H1 (cell line): ENCODE data around the gene ADIPOR2. TPM values are rescaled to one million over a fixed set of nuclear protein-coding genes. Genes with fewer than 3 reads are reported as not detected.

Experiments used
- CTCF ChIA-PET: fragments of 300-600 bp; sonication (Branson Sonifier 250); formaldehyde crosslinking; loops from one replicate; lab custom pipeline; 2021; ENCODE audit not compliant: partially characterized antibody; lab: Charles Lee
- POLR2A ChIA-PET: fragments of 300-600 bp; sonication (Branson Sonifier 250); formaldehyde crosslinking; loops from one replicate; lab custom pipeline; 2021; ENCODE audit warnings: inconsistent platforms; ENCODE audit not compliant: partially characterized antibody; lab: Charles Lee
- DNase-seq, 2 experiments: peaks; one replicate each; pipeline versions ENCODE4 v3.0.0 to v3.0.0-alpha.2; 2010 to 2022; ENCODE audit warnings: low spot score in 2 of 2, low read depth in 1 of 2, mixed read lengths in 1 of 2
- FAIRE-seq: peaks from 2 replicates; lab custom pipeline; 2011; peaks lifted over from hg19 to GRCh38; lab: Jason Lieb, UNC
- H2AFZ ChIP-seq: 2 replicates; pipeline ENCODE4 v1.8.1; 2012; ENCODE audit warnings: low read length, inconsistent platforms
- H2AK5ac ChIP-seq: 2 replicates; pipeline ENCODE4 v1.6.1; 2013; ENCODE audit warnings: low read depth, low read length
- H2BK120ac ChIP-seq: replicated peaks from 2 replicates; pipeline ENCODE3; 2013; ENCODE audit warnings: low read depth, low read length, inconsistent platforms
- H2BK12ac ChIP-seq: 2 replicates; pipeline ENCODE4 v1.6.1; 2013; ENCODE audit warnings: low read depth, low read length
- H2BK15ac ChIP-seq: 2 replicates; pipeline ENCODE4 v1.6.1; 2013; ENCODE audit warnings: low read length
- H2BK20ac ChIP-seq: 2 replicates; pipeline ENCODE4 v1.6.1; 2013; ENCODE audit warnings: low read length
- H2BK5ac ChIP-seq: 2 replicates; pipeline ENCODE4 v1.6.1; 2013; ENCODE audit warnings: low read depth, low read length
- H3K14ac ChIP-seq: 2 replicates; pipeline ENCODE4 v1.6.1; 2013; ENCODE audit warnings: inconsistent platforms; ENCODE audit not compliant: insufficient read length
- H3K18ac ChIP-seq: 2 replicates; pipeline ENCODE4 v1.6.1; 2013; ENCODE audit warnings: low read length; ENCODE audit errors: extremely low read depth
- H3K23ac ChIP-seq: 2 replicates; pipeline ENCODE4 v1.6.1; 2013; ENCODE audit warnings: inconsistent platforms; ENCODE audit not compliant: insufficient read length
- H3K23me2 ChIP-seq: 2 replicates; pipeline ENCODE4 v1.6.1; 2013; ENCODE audit warnings: low read depth, low read length
- H3K27ac ChIP-seq: 2 replicates; pipeline ENCODE4 v1.6.1; 2011; ENCODE audit warnings: low read depth, low read length, inconsistent platforms
- H3K27me3 ChIP-seq, 4 experiments: replicated peaks in 1 of 4; 1 replicate in 1 of 4; 2 replicates in 3 of 4; pipeline versions ENCODE4 v1.6.1 to v1.8.1; 2011 to 2013; ENCODE audit warnings: low read length in 3 of 4, mild to moderate bottlenecking in 3 of 4, inconsistent platforms in 2 of 4, mixed read lengths in 2 of 4, moderate library complexity in 1 of 4; ENCODE audit not compliant: control insufficient read depth in 3 of 4, insufficient read depth in 3 of 4; ENCODE audit errors: extremely low read depth in 1 of 4
- H3K36me3 ChIP-seq, 4 experiments: 2 replicates each; pipeline versions ENCODE4 v1.6.1 to v1.8.1; 2011 to 2013; ENCODE audit warnings: mild to moderate bottlenecking in 4 of 4, low read length in 3 of 4, moderate library complexity in 2 of 4, control low read depth in 1 of 4, inconsistent platforms in 1 of 4; ENCODE audit not compliant: insufficient read depth in 4 of 4, control insufficient read depth in 2 of 4
- H3K4ac ChIP-seq: replicated peaks from 2 replicates; pipeline ENCODE3; 2013; ENCODE audit warnings: low read length, low read depth, mixed read lengths, inconsistent platforms; ENCODE audit not compliant: insufficient read length
- H3K4me1 ChIP-seq, 4 experiments: replicated peaks in 1 of 4; 1 replicate in 1 of 4; 2 replicates in 3 of 4; pipeline versions ENCODE4 v1.6.1 to v1.8.1; 2011 to 2013; ENCODE audit warnings: low read length in 3 of 4, inconsistent platforms in 2 of 4, mixed read lengths in 1 of 4; ENCODE audit not compliant: insufficient read depth in 4 of 4, control insufficient read depth in 3 of 4
- H3K4me2 ChIP-seq, 2 experiments: 2 replicates each; pipeline versions ENCODE4 v1.6.1 to v1.8.1; 2011 to 2013; ENCODE audit warnings: low read depth in 2 of 2, low read length in 2 of 2, control low read depth in 1 of 2, inconsistent platforms in 1 of 2, mild to moderate bottlenecking in 1 of 2; ENCODE audit not compliant: insufficient read depth in 1 of 2
- H3K4me3 ChIP-seq, 4 experiments: fragments of 200-600, 300-600 bp in 1 of 4; sonication (generic), shearing (Covaris generic), sonication (Bioruptor Twin) in 1 of 4; 2 replicates each; pipeline versions ENCODE4 v1.5.1 to v1.8.1; 2011 to 2016; ENCODE audit warnings: low read length in 4 of 4, low read depth in 3 of 4, control low read depth in 2 of 4, inconsistent platforms in 2 of 4, mild to moderate bottlenecking in 2 of 4, mixed read lengths in 1 of 4, moderate library complexity in 1 of 4; ENCODE audit not compliant: insufficient read depth in 2 of 4; ENCODE audit errors: extremely low read depth in 1 of 4
- H3K56ac ChIP-seq: replicated peaks from 2 replicates; pipeline ENCODE3; 2013; ENCODE audit warnings: low read depth, mild to moderate bottlenecking, mixed read lengths, low read length, inconsistent platforms; ENCODE audit not compliant: insufficient read length
- H3K79me1 ChIP-seq: 2 replicates; pipeline ENCODE4 v1.6.1; 2013; ENCODE audit warnings: low read depth, low read length, control low read depth
- H3K79me2 ChIP-seq, 2 experiments: 2 replicates each; pipeline versions ENCODE4 v1.6.1 to v1.8.1; 2012 to 2013; ENCODE audit warnings: low read length in 2 of 2, mild to moderate bottlenecking in 2 of 2, inconsistent platforms in 1 of 2; ENCODE audit not compliant: insufficient read depth in 2 of 2, control insufficient read depth in 1 of 2
- H3K9ac ChIP-seq, 4 experiments: replicated peaks in 1 of 4; 1 replicate in 1 of 4; 2 replicates in 3 of 4; pipeline versions ENCODE4 v1.6.1 to v1.8.1; 2011 to 2013; ENCODE audit warnings: low read depth in 3 of 4, low read length in 3 of 4, control low read depth in 2 of 4, mild to moderate bottlenecking in 2 of 4, moderate library complexity in 2 of 4, inconsistent platforms in 1 of 4; ENCODE audit errors: extremely low read depth in 1 of 4
- H3K9me3 ChIP-seq, 2 experiments: 2 replicates each; pipeline versions ENCODE4 v1.6.1 to v1.8.1; 2012 to 2013; ENCODE audit warnings: mild to moderate bottlenecking in 2 of 2, moderate library complexity in 2 of 2, control low read depth in 1 of 2, inconsistent platforms in 1 of 2, low read depth in 1 of 2, low read length in 1 of 2, mixed read lengths in 1 of 2; ENCODE audit not compliant: insufficient read depth in 2 of 2
- H4K20me1 ChIP-seq, 2 experiments: replicated peaks in 1 of 2; 2 replicates each; pipeline versions ENCODE3 to v1.8.1; 2011 to 2013; ENCODE audit warnings: inconsistent platforms in 2 of 2, low read length in 2 of 2, mild to moderate bottlenecking in 1 of 2; ENCODE audit not compliant: insufficient read depth in 2 of 2, control insufficient read depth in 1 of 2
- H4K5ac ChIP-seq: 2 replicates; pipeline ENCODE4 v1.6.1; 2013; ENCODE audit warnings: low read length, low read depth, mixed read lengths, inconsistent platforms; ENCODE audit not compliant: insufficient read length
- H4K8ac ChIP-seq: 2 replicates; pipeline ENCODE4 v1.8.0; 2013; ENCODE audit warnings: mild to moderate bottlenecking, moderate library complexity, low read length, inconsistent platforms; ENCODE audit not compliant: insufficient read depth; ENCODE audit errors: extremely low read depth
- H4K91ac ChIP-seq: replicated peaks from 2 replicates; pipeline ENCODE3; 2013; ENCODE audit warnings: low read length, mixed read lengths, inconsistent platforms; ENCODE audit not compliant: insufficient read length
- GABPA ChIP-seq: IDR thresholded peaks from 2 replicates; pipeline ENCODE4 v1.6.1; 2011; ENCODE audit warnings: mild to moderate bottlenecking, low read length, moderate library complexity, borderline replicate concordance; ENCODE audit not compliant: insufficient read depth
- NANOG ChIP-seq: IDR thresholded peaks from 2 replicates; pipeline ENCODE4 v1.6.1; 2011; ENCODE audit warnings: low read length, low read depth, mild to moderate bottlenecking, inconsistent platforms; ENCODE audit not compliant: insufficient read depth, poor library complexity, severe bottlenecking
- WGBS, 2 experiments: shearing (Covaris generic) in 1 of 2; methylation state at CpG; one replicate each; pipeline versions ENCODE4 v1.1.6 to v1.1.7; 2013 to 2015; ENCODE audit warnings: low lambda C conversion rate in 2 of 2, mixed read lengths in 2 of 2, inconsistent platforms in 1 of 2, low coverage in 1 of 2, missing lambda C conversion rate in 1 of 2; ENCODE audit not compliant: insufficient replicate concordance in 2 of 2, insufficient coverage in 1 of 2, insufficient read length in 1 of 2; ENCODE audit errors: extremely low coverage in 1 of 2, missing lambda C conversion rate in 1 of 2; 5-methylcytosine and 5-hydroxymethylcytosine counted together
- polyA plus RNA-seq, 7 experiments: library from polyadenylated mRNA; depleted of rRNA in 3 of 7; stranded (reverse) in 5 of 7; unstranded in 2 of 7; fragments of >200 nt in 5 of 7; fragments of 200-250 nt in 2 of 7; gene quantifications; 1 replicate in 5 of 7; 2 replicates in 1 of 7; 4 replicates in 1 of 7; pipeline versions ENCODE4 v1.2.1 to v1.2.3, GENCODE V29; 2011 to 2013; ENCODE audit warnings: missing spikeins in 2 of 7, mixed read lengths in 2 of 7
- total RNA-seq: library from RNA; stranded (reverse); fragmentation: NEBNext Ultra II Directional; extraction: Animal tissue kit (Norgen Biotek cat#: 25700); gene quantifications from 2 replicates; pipeline ENCODE4 v1.2.1, GENCODE V29; 2021

ADIPOR2 gene
- total and polyA plus RNA-seq, 2 of the 8 experiments (the other 6 are each of a cell fraction or from before 2014, with no cell fraction given): 17.5 to 50.8 TPM

- H3K9me3 ChIP-seq: peaks cover 0 to 3% of the 10 kb centered on the region in 2 experiments; a peak in 2 of 4 replicates
- no peak overlapping the region for H2BK12ac ChIP-seq
- H4K91ac ChIP-seq: no peak overlapping the region
- no peak overlapping the region for H4K8ac ChIP-seq
- no peak overlapping the region for H2BK5ac ChIP-seq
- CTCF ChIA-PET: interaction anchor here (1.6 kb wide), 1 partner anchor 126 kb away, joined by 8 read pairs; no protein-coding TSS in a partner anchor
- H3K27me3 ChIP-seq: peaks cover 0 to 4% (median 4%) of the 10 kb centered on the region in 4 experiments; a peak in 6 of 7 replicates
- no peak overlapping the region for H4K5ac ChIP-seq
- no peak overlapping the region for H3K14ac ChIP-seq
- H2AFZ ChIP-seq: no peak overlapping the region
- 91% methylated on average over 8 of the region's 8 CpGs; no CpG with 5 or more reads in 1 of the 2 experiments for WGBS, 2 experiments
- no peaks in the 10 kb centered on the region for H3K36me3 ChIP-seq
- no peak overlapping the region for H2AK5ac ChIP-seq
- POLR2A ChIA-PET: no interaction called here
- H3K56ac ChIP-seq: no peak overlapping the region
- FAIRE-seq (no peak), DNase-seq (no peak)
- H3K9ac ChIP-seq: no peak overlapping the region
- no peak overlapping the region for H3K4me3 ChIP-seq
- no peak overlapping the region for H2BK120ac ChIP-seq
- H3K18ac ChIP-seq: no peak overlapping the region
- peaks cover 0 to 2% of the 10 kb centered on the region in 2 experiments for H4K20me1 ChIP-seq
- H3K23ac ChIP-seq: no peak overlapping the region
- no peak overlapping the region for H3K4ac ChIP-seq
- H3K27ac ChIP-seq: no peak overlapping the region
- H3K4me1 ChIP-seq: no peaks in the 10 kb centered on the region
- H3K4me2 ChIP-seq: no peak overlapping the region
- no peak overlapping the region for H2BK20ac ChIP-seq
- H3K79me2 ChIP-seq: no peaks in the 10 kb centered on the region
- H3K23me2 ChIP-seq: no peaks in the 10 kb centered on the region; the same call in 1 of the 2 replicates
- H2BK15ac ChIP-seq: no peak overlapping the region
- no peak for TF ChIP-seq NANOG
- TF ChIP-seq GABPA: no peak
- H3K79me1 ChIP-seq: no peaks in the 10 kb centered on the region
These were observed 123.4 kb downstream of the ADIPOR2 start for GRCh38 chr12:1814266-1814665.
